Measurements from ENCODE around the gene TRIM41.

GRCh38 chr5:181185560-181185959 is 37.5 kb upstream of the TRIM41 start:
- TF ChIP-seq NFIC (IDR thresholded peaks at IDR 0.05) (no peak), USF1 (IDR thresholded peaks at IDR 0.05) (no peak), REST (IDR thresholded peaks at IDR 0.05; ENCODE audit: low read depth) (no peak), YY1 (IDR thresholded peaks at IDR 0.05; ENCODE audit: low read depth) (no peak), MAX (IDR thresholded peaks at IDR 0.05) (no peak), EP300 (IDR thresholded peaks at IDR 0.05; ENCODE audit: borderline replicate concordance) (no peak), CEBPB (IDR thresholded peaks at IDR 0.05) (no peak), CREB1 (IDR thresholded peaks at IDR 0.05; ENCODE audit: low read depth) (no peak)

Measured in Ishikawa (cell line).